ENCODE measurements around the gene FAM81A. TPM values are rescaled to one million over a fixed set of nuclear protein-coding genes. Genes with fewer than 3 reads are reported as not detected.
A peak's percentile ranks its signal among the peaks of the same experiment; 100 is the strongest.

The FAM81A gene
- total and polyA plus RNA-seq, 8 donors = 1.9 to 5.0 (median 3.2) TPM

DNA sequence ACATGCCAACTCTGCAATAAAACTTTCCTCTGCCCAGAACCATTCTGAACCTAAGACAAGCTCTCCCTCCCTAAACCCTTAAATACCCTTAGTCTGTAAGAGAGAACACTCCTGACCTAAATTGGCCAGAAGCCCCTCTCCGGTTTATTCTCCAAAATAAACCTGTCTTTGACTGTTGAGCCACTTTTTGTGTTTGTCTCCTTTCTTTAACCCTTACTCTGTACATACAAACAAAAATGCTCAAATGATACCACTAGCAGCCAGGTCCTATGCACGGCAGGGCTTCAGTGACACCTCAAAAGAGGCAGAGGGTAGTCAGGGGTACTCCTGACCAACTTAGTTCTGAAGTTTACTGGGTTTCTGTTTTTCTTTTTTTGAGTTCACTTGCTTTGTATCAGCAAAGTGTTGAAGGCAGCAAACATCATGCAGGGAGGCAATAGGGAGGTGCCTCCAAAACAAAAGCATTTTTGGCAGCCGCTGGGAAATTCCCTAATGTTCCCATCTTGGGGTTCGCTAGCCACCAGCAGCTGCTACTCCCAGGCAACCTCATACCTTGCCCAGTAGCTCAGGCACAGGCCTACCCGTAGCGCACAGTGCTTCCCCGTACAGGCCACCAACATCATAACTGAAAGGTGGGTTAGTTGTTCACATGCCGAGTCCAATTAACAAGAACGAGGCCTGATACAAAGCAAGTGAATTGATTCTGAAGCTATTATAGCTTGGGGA is 110.7 kb downstream of the FAM81A start:
- DNase-seq = no peak

DNA sequence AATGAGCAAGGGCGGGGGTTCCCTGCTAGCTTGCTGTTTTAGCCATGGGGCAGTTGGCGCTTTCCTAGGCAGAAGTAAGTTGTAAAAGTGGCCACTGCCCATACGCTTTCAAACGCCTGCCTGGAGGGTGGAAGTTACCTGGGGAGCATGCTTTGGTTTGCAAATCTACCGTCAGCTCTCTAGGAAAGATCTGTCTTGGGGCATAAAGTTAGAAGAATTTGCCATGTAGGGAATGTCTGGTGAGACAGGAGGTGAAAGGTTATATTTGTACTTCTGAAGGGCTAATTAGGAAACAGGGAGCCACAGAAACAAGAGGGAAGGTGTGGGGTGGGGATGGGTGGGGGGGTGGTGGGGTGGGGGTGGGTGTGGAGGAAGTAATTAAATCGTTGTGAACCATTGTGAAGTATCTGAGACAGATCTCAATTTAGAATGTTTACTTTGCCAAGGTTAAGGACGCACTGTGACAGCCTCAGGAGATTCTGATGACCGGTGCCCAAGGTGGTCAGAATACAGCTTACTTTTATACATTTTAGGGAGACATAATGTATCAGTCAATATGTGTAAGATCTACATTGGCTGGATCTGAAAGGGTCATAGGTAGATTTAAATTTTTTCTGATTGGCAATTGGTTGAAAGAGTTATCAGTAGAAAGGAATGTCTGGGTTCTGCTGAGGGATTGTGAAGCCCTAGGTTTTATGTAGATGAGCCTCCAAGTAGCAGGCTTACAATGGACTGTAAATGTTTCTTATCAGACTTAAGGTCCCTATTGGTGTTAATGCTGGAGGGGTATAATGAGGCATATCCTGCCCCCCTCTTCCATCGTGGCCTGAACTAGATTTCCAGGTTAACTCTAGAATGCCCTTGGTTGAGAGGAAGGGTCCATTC is 111.6 kb downstream of the FAM81A start:
- ATAC-seq = no peak
- Histone ChIP-seq H3K36me3 (no peaks in the 10 kb centered on the region), H3K27me3 (no peaks in the 10 kb centered on the region), H3K4me3 (no peak overlapping the region), H3K9me3 (no peaks in the 10 kb centered on the region), H3K27ac (no peak overlapping the region), H3K4me1 (no peaks in the 10 kb centered on the region)
- DNase-seq = no peak
- intact Hi-C loops (cut with DNase I) = no loop called here
- TF ChIP-seq, protein P1, sequence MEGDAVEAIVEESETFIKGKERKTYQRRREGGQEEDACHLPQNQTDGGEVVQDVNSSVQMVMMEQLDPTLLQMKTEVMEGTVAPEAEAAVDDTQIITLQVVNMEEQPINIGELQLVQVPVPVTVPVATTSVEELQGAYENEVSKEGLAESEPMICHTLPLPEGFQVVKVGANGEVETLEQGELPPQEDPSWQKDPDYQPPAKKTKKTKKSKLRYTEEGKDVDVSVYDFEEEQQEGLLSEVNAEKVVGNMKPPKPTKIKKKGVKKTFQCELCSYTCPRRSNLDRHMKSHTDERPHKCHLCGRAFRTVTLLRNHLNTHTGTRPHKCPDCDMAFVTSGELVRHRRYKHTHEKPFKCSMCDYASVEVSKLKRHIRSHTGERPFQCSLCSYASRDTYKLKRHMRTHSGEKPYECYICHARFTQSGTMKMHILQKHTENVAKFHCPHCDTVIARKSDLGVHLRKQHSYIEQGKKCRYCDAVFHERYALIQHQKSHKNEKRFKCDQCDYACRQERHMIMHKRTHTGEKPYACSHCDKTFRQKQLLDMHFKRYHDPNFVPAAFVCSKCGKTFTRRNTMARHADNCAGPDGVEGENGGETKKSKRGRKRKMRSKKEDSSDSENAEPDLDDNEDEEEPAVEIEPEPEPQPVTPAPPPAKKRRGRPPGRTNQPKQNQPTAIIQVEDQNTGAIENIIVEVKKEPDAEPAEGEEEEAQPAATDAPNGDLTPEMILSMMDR (IDR thresholded peaks at IDR 0.05) = no peak

More for the DNA sequence above, 110.7 kb downstream of the FAM81A start:
- intact Hi-C loops (cut with DNase I) = no loop called here
- ATAC-seq = no peak
- H3K9me3 ChIP-seq = no peaks in the 10 kb centered on the region
- H3K27ac ChIP-seq = no peak overlapping the region
- no peaks in the 10 kb centered on the region for H3K36me3 ChIP-seq
- H3K4me3 ChIP-seq = no peak overlapping the region
- H3K4me1 ChIP-seq = no peaks in the 10 kb centered on the region
- TF ChIP-seq, protein P1 (IDR thresholded peaks at IDR 0.05) = no peak
- no peaks in the 10 kb centered on the region for H3K27me3 ChIP-seq

DNA sequence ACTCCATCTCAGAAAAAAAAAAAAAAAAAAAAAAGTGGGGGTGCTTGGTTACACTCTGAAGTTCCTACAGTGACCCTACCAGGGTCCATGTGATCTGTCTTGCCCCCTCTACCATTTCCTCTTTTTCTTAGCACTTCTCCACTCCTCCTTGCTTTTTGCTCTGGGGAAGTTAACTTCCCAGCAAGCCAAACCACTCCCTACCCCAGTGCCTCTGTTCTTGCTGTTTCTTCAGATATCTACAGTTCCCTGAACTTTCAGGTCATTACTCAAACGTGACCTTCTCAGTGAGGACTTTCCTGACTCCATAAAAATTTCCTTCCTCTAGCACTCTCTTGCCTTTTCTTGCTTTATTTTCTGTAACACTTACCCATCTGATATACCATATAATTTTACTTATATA is 112.5 kb downstream of the FAM81A start:
- Histone ChIP-seq H3K27ac (no peak overlapping the region), H3K4me3 (no peak overlapping the region), H3K9me3 (no peaks in the 10 kb centered on the region), H3K4me1 (no peaks in the 10 kb centered on the region), H3K36me3 (no peaks in the 10 kb centered on the region), H3K27me3 (no peaks in the 10 kb centered on the region)
- ATAC-seq = peak; percentile 75
- TF ChIP-seq, protein P1 (IDR thresholded peaks at IDR 0.05) = no peak
- DNase-seq = no peak
- intact Hi-C loops (cut with DNase I) = no loop called here

DNA sequence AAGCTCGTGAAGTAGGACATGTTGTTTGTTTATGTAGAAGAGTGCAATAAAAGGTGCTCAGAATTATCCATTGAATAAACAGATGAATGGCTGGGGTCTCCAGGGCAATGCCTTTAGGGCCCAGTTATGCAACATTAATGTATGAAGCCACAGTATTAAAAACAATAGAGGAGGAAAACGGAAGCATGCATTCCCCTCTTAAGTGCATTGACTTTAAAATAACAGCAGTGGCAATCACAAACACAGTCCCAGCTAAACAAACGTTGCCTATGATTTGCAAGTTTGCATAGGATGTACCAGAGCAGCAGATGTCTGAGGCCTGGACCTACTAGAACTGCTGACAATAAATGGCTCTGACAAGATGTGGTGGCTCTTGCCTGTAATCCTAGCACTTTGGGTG is 113.0 kb downstream of the FAM81A start:
- TF ChIP-seq, protein P1 (IDR thresholded peaks at IDR 0.05) = no peak
- no peak for ATAC-seq
- no peaks in the 10 kb centered on the region for H3K4me1 ChIP-seq
- intact Hi-C loops (cut with DNase I) = no loop called here
- H3K36me3 ChIP-seq = no peaks in the 10 kb centered on the region
- no peak overlapping the region for H3K4me3 ChIP-seq
- H3K9me3 ChIP-seq = no peaks in the 10 kb centered on the region
- no peak for DNase-seq
- H3K27ac ChIP-seq = no peak overlapping the region
- H3K27me3 ChIP-seq = no peaks in the 10 kb centered on the region

All from left lung (tissue), 10 donors.